Rectal smooth muscle tissue (tissue), 1 donor: ENCODE data around the gene TBXAS1.

Experiments
- H3K27ac ChIP-seq: one replicate; pipeline ENCODE4 v1.7.0; 2013; ENCODE audit warnings: low read depth, low read length, inconsistent platforms
- H3K27me3 ChIP-seq: one replicate; pipeline ENCODE4 v1.7.0; 2013; ENCODE audit warnings: low read length; ENCODE audit not compliant: control insufficient read depth, insufficient read depth
- H3K36me3 ChIP-seq: one replicate; pipeline ENCODE4 v1.7.0; 2013; ENCODE audit warnings: low read length; ENCODE audit not compliant: control insufficient read depth, insufficient read depth
- H3K4me1 ChIP-seq: one replicate; pipeline ENCODE4 v1.7.0; 2013; ENCODE audit warnings: low read length; ENCODE audit not compliant: control insufficient read depth, insufficient read depth
- H3K4me3 ChIP-seq: one replicate; pipeline ENCODE4 v1.7.0; 2013; ENCODE audit warnings: low read length
- H3K9ac ChIP-seq: one replicate; pipeline ENCODE4 v1.7.0; 2013; ENCODE audit warnings: low read length

The TBXAS1 gene

DNA sequence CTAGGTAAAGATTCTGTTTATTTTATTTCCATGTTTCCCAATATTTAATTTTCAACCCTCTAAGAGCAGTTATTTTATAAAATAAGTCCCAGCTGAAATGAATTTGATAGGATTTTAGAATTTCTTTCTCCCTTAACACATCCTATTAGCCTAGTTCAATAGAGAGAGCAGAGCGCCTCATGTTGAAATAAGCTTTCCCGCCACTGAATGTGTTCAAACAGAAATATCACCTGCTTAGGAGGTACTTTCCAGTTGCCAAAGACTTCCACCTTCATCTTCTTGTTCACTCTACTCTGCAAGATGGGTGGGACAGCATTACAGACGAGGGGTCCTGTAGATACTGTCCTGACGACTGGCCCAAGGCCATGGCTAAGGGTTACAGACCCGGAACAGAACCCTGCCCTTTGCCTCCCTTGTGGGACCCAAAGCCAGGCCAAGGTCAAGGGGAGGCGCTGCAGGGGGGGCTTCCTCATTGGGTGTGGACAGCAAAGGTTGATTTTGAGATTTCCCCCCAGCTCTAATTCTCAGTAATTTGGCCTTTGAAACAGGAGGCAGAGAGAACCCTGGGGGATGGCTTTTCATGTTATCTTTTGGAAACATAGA lies 171.7 kb downstream of the TBXAS1 start:
- Histone ChIP-seq H3K27ac (no peak overlapping the region), H3K4me1 (no peaks in the 10 kb centered on the region), H3K27me3 (no peaks in the 10 kb centered on the region), H3K9ac (no peak overlapping the region), H3K36me3 (no peaks in the 10 kb centered on the region), H3K4me3 (no peak overlapping the region)

DNA sequence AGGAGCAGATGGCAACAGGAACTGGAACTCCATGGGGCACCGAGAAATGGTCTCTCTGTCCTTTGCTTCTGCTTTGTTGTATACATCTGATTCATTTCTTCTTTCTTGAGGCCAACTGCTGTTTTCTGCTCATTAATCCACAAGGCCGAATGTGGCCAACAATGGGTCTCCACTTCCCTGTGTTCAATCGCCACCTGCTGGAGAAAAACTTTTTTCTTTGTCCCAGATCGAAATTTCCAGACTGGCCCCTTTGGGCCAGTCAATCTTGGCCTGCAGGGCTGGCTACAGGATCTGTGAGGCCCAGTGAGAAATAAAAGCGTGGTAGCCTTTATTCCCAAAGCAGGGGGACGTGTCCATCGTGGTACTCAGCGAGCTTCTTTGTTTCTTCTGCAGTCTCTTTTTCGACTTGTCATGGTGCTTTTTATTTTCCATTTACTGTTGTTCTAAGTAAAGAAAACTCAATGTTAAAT lies 174.9 kb downstream of the TBXAS1 start:
- H3K9ac ChIP-seq, result no peak overlapping the region
- H3K36me3 ChIP-seq, result no peaks in the 10 kb centered on the region

DNA sequence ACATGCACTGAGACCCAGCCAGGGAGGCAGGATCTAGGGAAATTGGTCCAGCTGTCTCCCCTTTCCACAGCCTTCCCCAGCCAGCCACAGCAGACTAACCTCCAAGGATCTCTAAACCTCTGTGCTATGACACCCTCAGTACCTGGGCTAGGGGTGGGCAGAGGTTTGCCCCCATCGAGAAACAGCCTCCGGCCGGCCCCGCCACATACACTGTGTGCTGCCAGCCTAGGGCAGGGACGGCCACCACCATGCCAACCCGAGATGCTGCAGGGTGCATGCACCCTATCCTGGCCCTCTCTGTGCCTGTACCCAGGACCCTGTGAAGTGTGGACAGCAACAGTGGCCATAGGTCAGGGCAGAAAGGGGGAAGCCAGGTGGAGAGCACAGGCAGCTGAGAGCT lies 175.6 kb downstream of the TBXAS1 start:
- Histone ChIP-seq H3K9ac (no peak overlapping the region), H3K36me3 (no peaks in the 10 kb centered on the region), H3K27me3 (no peaks in the 10 kb centered on the region), H3K27ac (no peak overlapping the region), H3K4me1 (no peaks in the 10 kb centered on the region), H3K4me3 (no peak overlapping the region)

More for the DNA sequence above, 174.9 kb downstream of the TBXAS1 start:
- no peak overlapping the region for H3K4me3 ChIP-seq
- no peaks in the 10 kb centered on the region for H3K4me1 ChIP-seq
- no peaks in the 10 kb centered on the region for H3K27me3 ChIP-seq
- H3K27ac ChIP-seq, result no peak overlapping the region

DNA sequence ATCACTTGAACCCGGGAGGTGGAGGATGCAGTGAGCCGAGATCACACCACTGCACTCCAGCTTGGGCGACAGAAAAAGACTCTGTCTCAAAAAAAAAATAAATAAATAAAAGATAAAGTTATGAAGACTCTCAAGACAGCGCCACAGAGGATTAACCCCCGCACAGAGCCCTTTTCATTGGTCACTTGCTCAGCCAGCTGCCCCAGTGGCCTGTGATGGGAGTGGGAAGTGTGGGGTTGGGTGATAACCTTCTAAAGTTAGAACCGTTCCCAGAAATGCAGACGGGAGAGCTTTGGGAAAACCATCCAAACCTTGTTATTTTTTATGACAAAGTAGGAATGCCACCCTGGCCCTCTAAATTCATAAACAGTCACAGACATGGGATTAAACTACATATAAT lies 176.3 kb downstream of the TBXAS1 start:
- Histone ChIP-seq H3K36me3 (no peaks in the 10 kb centered on the region), H3K27ac (no peak overlapping the region), H3K27me3 (no peaks in the 10 kb centered on the region), H3K9ac (no peak overlapping the region), H3K4me3 (no peak overlapping the region), H3K4me1 (no peaks in the 10 kb centered on the region)

DNA sequence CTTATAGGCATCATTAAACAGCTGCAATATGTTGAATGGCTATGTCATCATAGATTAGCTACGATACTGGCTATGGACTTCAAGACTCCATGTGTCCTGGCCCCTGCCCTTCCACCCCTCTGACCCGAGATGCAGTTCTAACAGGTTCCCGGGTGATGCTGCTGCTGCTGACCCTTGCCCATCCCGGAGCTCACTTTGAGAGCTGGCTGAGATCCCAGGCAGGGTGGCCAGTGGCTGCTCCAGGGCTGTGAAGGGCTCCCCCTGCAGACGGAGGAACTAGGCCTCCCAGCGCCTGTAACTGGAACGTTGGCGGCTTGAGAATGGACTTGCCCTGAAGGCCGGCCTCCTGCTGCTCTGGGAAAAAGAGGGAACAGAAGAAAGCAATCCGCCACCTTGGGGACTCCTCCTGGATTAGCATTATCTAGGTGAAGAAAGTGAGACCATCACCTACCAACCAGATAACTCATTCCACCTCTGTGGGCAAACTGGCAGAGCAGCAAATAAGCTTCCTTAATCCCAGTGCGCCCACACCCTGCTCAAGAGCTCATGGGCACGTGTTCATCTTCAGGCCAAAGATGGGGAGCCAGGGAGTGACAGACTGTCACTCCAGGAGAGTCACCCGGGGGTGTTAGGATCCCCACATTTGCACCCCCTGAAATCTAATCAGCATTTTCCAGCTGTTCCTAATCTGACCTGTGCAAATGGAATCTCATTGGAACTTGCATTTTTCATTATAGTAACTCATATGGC lies 176.9 kb downstream of the TBXAS1 start:
- Histone ChIP-seq H3K4me3 (no peak overlapping the region), H3K27me3 (no peaks in the 10 kb centered on the region), H3K4me1 (no peaks in the 10 kb centered on the region), H3K36me3 (no peaks in the 10 kb centered on the region), H3K9ac (no peak overlapping the region), H3K27ac (no peak overlapping the region)

DNA sequence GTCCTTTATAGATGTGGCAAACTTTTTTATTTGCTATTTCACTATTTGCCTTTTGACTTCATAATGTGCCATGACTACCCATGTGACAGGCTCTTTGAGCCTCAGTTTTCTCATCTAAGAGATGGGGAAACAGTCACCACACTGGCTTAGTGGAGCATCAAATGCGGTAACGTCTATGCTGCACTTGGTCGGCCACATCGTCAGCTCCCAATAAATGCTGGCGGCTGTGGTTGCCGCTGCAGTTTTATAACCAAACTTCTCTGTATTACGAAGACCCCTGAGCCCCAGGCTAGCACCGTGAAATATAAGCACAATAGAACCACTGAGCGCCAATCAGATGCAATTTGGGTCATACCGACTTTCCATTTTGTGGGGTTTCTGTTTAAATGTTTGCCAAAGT lies 177.5 kb downstream of the TBXAS1 start:
- Histone ChIP-seq H3K36me3 (no peaks in the 10 kb centered on the region), H3K27me3 (no peaks in the 10 kb centered on the region), H3K27ac (no peak overlapping the region)

DNA sequence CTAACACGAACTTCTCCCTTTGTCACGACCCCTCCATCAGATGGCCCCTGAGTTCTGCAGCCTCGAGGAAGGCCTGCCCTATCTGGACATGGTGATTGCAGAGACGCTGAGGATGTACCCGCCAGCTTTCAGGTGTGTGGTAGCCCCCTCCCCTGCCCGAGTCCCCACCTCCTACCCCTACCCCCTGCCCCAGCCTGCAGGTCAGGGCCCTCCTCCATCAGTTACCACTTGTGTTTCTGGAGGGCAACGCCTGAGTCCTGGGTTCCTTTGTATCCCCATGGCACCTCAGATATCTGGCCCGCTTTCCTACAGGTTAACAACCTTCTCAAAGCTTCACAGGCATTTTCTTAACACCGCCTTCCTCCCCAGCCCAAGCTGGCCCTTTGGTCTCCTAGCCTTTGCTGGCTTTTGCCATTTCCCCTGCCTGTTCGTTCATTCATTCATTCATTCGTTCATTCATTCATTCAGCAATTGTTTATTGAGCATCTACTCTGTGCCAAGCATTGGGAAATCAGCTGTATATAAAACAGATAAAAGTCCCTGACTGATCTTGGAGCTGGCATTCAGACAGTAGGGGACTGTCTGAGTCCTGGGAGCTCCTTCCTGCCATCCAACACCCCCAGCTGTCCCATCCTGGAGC lies 178.1 kb downstream of the TBXAS1 start:
- Histone ChIP-seq H3K9ac (no peak overlapping the region), H3K4me3 (no peak overlapping the region), H3K27me3 (no peaks in the 10 kb centered on the region), H3K36me3 (no peaks in the 10 kb centered on the region), H3K4me1 (no peaks in the 10 kb centered on the region), H3K27ac (no peak overlapping the region)

More for the DNA sequence above, 177.5 kb downstream of the TBXAS1 start:
- Histone ChIP-seq H3K4me3 (no peak overlapping the region), H3K9ac (no peak overlapping the region), H3K4me1 (no peaks in the 10 kb centered on the region)

DNA sequence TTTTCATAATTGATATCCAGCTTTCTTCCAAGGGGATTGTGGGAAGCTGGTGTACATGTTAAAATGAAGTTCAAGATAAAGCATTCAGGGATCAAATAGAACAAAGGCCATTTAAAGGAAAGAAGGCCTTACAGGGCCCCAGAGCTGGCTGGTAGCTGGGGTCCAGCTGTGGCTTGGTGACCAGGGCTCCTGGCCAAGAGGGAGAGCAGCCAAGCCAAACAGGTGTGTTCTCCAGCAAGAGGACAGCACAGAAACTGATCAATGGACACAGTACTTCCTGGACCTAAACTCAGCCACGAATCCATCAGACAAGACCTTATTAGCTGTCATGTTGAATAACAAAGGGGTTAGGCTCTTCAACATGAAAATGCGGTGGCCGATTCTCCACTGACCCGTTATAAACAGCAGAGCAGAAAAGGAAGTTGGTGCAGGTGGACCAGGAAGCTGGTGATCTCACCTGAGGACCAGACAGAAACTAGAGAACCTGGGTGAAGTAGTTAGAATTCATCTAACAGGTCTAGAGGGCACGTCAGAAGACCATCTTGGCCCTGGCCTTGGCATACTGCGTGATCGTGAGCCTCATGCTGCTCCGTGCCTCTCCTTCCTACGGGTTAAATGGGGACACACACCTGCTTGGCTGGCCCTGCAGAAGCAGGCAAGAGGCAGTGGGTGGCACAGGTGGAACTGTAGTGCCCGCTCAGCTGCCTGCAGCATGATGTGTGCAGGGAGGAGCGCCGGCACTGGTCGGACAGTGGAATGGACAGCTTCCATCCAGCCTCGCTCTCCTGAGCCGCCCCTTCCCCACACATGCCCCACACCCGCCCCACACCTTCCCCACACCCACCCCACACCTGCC lies 179.9 kb downstream of the TBXAS1 start:
- Histone ChIP-seq H3K4me1 (no peaks in the 10 kb centered on the region), H3K36me3 (no peaks in the 10 kb centered on the region), H3K4me3 (no peak overlapping the region), H3K9ac (no peak overlapping the region), H3K27ac (no peak overlapping the region), H3K27me3 (no peaks in the 10 kb centered on the region)

DNA sequence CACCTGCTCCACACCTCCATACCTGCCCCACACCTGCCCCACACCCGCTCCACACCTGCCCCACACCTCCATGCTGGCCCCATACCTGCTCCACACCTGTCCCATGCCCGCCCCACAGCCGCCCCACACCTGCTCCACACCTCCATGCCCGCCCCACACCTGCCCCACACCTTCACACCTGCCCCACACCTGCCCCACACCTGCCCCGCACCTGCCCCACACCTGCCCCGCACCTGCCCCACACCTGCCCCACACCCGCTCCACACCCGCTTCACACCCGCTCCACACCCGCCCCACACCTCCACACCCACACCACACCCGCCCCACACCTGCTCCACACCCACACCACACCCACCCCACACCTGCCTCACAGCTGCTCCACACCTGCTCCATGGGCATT lies 180.7 kb downstream of the TBXAS1 start:
- Histone ChIP-seq H3K4me3 (no peak overlapping the region), H3K4me1 (no peaks in the 10 kb centered on the region), H3K27ac (no peak overlapping the region), H3K36me3 (no peaks in the 10 kb centered on the region), H3K27me3 (no peaks in the 10 kb centered on the region), H3K9ac (no peak overlapping the region)

DNA sequence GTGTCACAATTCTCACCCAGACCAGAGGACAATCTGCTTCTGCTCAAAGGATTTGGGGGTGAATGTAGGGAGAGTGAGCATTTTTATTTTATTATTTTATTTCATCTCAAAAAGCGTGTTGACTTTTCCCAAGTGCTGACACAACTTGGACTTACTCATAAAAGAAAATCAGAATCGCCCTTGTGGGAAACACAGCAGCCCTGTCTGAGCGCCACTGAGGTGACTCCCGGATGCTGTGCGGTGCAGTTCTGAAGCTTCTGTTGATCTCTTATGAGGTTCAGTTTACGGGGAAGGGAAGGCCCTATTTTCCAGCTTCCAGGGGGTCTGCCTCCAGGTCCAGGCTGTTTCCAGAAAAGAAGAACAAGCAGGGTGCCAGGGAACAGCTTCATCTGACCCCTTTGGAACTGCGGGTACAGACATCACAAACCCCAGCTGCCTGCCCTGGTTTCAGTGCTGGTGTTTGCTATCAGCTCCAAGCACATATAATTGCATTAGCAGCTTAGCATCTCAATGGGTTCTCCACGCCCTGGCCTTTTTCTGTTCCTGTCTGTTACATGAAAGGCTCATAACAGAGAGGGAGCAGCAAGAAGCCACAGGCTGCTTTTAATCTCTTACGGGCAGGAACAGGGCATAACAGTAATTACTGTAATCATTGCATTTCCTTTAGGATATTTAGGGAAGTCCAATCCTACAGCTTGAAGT lies 181.3 kb downstream of the TBXAS1 start:
- H3K27me3 ChIP-seq, result no peaks in the 10 kb centered on the region
- no peak overlapping the region for H3K9ac ChIP-seq
- H3K4me1 ChIP-seq, result no peaks in the 10 kb centered on the region
- H3K27ac ChIP-seq, result no peak overlapping the region
- no peaks in the 10 kb centered on the region for H3K36me3 ChIP-seq
- no peak overlapping the region for H3K4me3 ChIP-seq

DNA sequence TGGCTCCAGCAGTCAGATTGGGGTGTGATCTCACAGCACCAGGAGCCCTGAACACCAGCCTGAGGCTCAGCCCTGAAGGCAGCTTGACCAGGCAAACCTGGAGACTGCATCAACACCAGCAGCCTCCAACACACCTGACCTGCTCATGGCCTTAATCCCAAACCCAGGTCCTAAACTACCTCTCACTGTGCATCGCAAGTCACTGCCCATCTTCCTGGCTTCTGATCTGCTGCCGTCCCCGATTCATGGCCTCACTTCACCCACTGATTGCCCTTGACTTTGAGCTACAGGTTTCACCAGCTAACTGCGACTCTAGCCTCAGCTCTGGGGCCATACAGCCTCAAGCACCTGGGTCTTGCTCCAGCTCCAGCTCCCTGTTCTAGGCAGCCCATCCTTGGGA lies 184.6 kb downstream of the TBXAS1 start:
- H3K4me3 ChIP-seq, result no peak overlapping the region
- no peaks in the 10 kb centered on the region for H3K27me3 ChIP-seq
- H3K27ac ChIP-seq, result no peak overlapping the region
- no peaks in the 10 kb centered on the region for H3K36me3 ChIP-seq
- no peak overlapping the region for H3K9ac ChIP-seq
- H3K4me1 ChIP-seq, result no peaks in the 10 kb centered on the region

DNA sequence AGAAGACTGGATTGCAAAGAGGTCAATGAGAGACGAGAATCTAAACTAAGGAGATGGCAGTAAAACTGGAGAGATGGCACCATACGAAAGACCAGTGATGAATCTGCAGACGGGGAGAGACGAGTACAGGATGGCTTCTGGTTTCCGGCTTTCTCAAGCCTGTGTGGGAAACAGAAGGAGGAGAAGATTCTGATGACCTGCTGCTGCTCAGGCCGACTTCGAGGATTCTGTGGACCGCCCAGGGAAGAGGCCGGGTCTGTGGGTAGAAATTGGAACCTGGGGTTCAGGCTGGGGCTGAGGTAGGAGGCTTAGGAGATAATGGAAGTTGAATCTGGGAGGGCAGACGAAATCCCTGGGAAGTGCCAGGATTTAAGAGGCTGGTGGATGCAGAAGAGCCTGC lies 185.1 kb downstream of the TBXAS1 start:
- Histone ChIP-seq H3K9ac (no peak overlapping the region), H3K27ac (no peak overlapping the region), H3K4me1 (no peaks in the 10 kb centered on the region), H3K4me3 (no peak overlapping the region), H3K27me3 (no peaks in the 10 kb centered on the region), H3K36me3 (no peaks in the 10 kb centered on the region)
